GM12864 (cell line): ENCODE data around the gene CATSPER3.

Experiments used
- DNase-seq: peaks from one replicate; pipeline ENCODE4 v3.0.0-alpha.2; 2011; ENCODE audit warnings: low read depth
- H3K4me3 ChIP-seq: 2 replicates; pipeline ENCODE4 v1.5.1; 2011; ENCODE audit warnings: mild to moderate bottlenecking, low read depth, low read length, control low read depth
- TF ChIP-seq, protein P1 (sequence below): IDR thresholded peaks from 2 replicates; pipeline ENCODE4 v1.5.1; 2011; ENCODE audit warnings: low read depth, mild to moderate bottlenecking, moderate library complexity, low read length, control low read depth, inconsistent platforms; ENCODE audit errors: missing control alignments

Gene CATSPER3

DNA sequence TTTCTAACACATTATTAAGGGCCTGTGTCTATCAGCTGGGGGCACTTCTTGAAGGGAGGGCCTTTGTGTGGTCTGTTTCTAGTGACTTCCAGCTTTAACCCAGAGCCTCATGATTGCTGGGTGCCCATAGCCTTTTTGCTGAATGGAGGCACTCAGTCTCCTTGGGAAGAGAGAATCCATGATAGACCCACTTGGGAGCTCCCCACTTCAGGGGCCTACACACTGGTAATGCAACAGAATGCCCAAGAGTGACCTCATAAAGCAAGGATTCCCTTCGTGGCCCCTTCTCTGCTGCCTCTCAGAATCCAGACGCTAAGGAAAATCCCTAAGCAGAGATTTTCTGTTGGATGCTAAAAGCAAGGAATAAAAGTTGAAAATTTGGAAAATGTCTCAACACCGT is at the start of gene CATSPER3:
CATSPER3 (plus strand) TSS at position 301 of the 400 bp plus-strand sequence; CDS start at position 386, 85 bp downstream.
- DNase-seq, result no peak
- no peak within 1 kb of the TSS for H3K4me3 ChIP-seq
- TF ChIP-seq, protein P1, sequence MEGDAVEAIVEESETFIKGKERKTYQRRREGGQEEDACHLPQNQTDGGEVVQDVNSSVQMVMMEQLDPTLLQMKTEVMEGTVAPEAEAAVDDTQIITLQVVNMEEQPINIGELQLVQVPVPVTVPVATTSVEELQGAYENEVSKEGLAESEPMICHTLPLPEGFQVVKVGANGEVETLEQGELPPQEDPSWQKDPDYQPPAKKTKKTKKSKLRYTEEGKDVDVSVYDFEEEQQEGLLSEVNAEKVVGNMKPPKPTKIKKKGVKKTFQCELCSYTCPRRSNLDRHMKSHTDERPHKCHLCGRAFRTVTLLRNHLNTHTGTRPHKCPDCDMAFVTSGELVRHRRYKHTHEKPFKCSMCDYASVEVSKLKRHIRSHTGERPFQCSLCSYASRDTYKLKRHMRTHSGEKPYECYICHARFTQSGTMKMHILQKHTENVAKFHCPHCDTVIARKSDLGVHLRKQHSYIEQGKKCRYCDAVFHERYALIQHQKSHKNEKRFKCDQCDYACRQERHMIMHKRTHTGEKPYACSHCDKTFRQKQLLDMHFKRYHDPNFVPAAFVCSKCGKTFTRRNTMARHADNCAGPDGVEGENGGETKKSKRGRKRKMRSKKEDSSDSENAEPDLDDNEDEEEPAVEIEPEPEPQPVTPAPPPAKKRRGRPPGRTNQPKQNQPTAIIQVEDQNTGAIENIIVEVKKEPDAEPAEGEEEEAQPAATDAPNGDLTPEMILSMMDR, result no peak

DNA sequence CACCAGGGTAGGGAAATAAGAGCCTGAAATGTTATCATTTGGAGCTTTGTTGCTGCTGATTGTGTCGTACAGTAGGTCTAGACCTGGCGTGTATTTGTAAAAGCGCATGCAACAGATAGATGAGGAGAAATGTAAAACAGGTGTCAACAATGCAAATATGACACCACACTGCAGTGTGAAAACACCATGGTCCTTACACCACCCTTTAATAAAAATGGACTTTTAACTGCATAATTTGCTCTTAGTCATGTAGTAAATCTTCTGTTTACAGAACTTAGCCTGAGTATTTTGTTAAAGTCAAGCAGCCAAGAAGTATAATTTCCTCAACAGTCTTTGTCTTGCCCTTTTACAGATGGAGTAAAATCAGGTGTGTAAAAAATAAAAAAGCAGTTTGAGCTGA is 48.8 kb upstream of the CATSPER3 start:
- TF ChIP-seq, protein P1, result no peak
- H3K4me3 ChIP-seq, result no peak overlapping the region
- DNase-seq, result no peak

DNA sequence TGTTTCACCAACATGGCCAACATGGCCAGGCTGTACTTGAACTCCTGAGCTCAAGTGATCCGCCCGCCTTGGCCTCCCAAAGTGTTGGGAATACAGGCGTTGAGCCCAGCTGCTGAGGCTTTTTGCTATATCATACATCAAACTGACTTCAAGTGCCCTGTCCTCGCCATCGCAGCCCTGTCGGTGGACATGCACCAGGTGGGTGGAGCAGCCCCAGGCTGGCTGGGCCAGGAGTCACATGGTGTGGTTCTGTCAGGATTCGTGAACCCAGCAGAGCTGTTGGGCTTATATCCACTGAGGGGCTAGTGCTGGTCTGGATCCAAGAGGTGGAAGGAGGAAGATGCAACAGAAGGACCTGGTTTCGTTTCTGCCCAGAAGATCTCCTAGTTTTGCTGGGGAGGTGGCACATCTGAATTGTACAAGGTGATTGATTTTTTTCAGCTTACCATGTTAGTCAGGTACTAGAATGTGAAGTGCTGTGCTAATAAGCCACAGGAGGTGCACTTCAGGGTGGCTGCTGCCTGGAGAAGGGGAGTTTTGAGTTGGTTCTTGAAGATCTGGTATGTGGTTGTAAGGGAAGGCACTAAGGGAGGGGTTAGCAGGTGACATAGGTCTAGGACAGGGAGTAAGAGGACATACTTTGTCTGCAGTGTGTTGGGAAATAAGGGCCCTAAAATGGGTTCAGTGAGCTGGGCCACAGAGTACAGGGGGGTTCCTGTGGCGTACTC is 46.7 kb upstream of the CATSPER3 start:
- H3K4me3 ChIP-seq, result no peak overlapping the region
- TF ChIP-seq, protein P1, result no peak
- no peak for DNase-seq

DNA sequence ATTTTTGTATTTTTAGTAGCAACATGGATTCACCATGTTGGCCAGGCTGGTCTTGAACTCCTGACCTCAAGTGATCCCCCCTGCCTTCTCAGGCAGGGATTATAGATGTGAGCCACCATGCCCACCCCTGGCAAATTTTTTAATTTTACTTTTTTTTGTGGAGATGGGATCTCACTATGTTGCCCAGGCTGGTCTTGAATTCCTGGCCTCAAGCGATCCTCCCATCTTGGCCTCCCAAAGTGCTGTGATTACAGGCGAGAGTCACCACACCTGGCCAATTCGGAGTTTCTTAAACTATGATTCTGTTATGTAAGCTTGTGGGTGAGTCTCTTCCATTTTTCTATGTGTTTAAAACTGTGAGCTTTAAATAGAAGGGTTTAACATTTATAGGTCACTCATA is 35.2 kb upstream of the CATSPER3 start:
- TF ChIP-seq, protein P1, result no peak
- no peak for DNase-seq
- H3K4me3 ChIP-seq, result no peak overlapping the region

DNA sequence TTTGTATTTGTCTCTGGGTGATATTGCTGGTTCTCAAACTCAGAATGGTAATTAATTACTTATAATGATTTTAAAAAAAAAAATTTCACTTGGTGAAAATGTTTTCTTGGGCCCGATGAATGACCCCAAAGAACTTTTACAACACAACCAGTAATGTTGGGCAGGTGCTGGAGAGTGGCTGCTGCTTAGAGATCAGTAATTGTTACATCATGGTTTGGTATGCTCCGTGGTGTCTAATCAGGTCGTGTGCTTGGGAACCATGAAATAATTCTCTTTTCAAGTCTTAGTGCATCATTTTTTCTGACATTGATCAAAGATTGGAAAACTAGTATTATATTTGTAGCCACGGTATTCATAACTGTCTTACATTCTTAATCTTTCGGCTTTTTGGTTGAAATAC is 33.5 kb upstream of the CATSPER3 start:
- no peak for DNase-seq
- TF ChIP-seq, protein P1, result no peak
- H3K4me3 ChIP-seq, result no peak overlapping the region

DNA sequence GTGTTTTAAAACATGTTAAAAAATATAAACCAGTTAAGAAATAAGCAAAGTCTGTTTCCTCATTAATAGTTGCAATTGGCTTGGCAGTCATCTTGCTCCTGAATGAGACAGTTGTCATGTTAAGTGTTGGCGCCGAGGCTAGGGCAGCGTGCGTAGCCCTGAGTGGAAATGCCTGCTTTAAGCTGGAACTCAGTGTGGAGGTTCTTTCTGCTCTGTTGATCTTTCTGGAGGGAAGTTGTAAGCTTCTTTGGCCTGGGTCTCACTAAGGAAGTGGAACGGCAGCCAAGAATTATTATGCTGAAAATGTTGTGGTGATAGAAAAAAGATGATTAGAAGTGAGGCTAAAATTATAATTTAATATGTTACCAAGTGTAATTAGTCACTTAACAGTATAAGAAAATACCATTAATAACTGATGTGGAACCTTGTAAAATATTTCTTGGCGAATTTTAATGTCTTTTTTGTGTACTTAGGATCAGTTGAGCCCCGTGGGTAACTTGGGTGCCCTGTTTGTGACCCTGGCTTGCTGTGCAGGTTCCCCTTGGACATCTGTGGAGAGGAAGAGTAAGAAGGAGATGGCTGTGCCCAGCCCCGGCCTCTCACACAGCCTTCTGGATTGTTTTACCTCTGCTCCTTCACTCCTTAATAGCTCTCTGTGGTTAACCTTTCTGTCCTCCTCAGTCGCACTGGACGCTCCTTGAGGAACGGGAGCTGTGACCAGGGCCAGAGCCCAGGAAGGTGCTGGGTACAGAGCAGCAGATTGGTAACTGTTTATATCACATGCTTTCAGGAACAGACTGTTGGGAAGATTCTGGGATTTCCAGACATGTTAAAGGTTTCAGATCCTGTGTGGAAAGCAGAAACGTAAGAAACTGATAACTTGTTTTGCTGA is 31.8 kb upstream of the CATSPER3 start:
- DNase-seq, result no peak

More for the DNA sequence above, 31.8 kb upstream of the CATSPER3 start:
- no peak overlapping the region for H3K4me3 ChIP-seq
- TF ChIP-seq, protein P1, result no peak
